ENCODE data around the gene IL17B. TPM values are rescaled to one million over a fixed set of nuclear protein-coding genes. Genes with fewer than 3 reads are reported as not detected.

IL17B gene
- total RNA-seq, 2 experiments from 2014 or later: not detected

- Mint-ChIP-seq H3K9me3 (no peaks in the 10 kb centered on the region), H3K4me1 (no peaks in the 10 kb centered on the region), H3K36me3 (ENCODE audit: low read depth) (no peaks in the 10 kb centered on the region), H3K27ac (no peak overlapping the region), H3K4me3 (no peak overlapping the region), H3K27me3 (no peaks in the 10 kb centered on the region)
- DNase-seq: no peak
- POLR2A ChIA-PET: no interaction called here
- CTCF ChIA-PET: no interaction called here
These were observed 32.8 kb upstream of the IL17B start for GRCh38 chr5:149411738-149412519.

- POLR2A ChIA-PET: no interaction called here
- no peaks in the 10 kb centered on the region for H3K27me3 Mint-ChIP-seq
- H3K36me3 Mint-ChIP-seq (ENCODE audit: low read depth): no peaks in the 10 kb centered on the region
- H3K9me3 Mint-ChIP-seq: no peaks in the 10 kb centered on the region
- H3K4me1 Mint-ChIP-seq: no peaks in the 10 kb centered on the region
- H3K4me3 Mint-ChIP-seq: no peak overlapping the region
- H3K27ac Mint-ChIP-seq: no peak overlapping the region
- no peak for DNase-seq
- CTCF ChIA-PET: no interaction called here
These were observed 31.8 kb upstream of the IL17B start for GRCh38 chr5:149410721-149411432.

GRCh38 chr5:149410071-149410470 lies 31.0 kb upstream of the IL17B start:
- Mint-ChIP-seq H3K27me3 (no peaks in the 10 kb centered on the region), H3K4me1 (no peaks in the 10 kb centered on the region), H3K27ac (no peak overlapping the region), H3K4me3 (no peak overlapping the region), H3K36me3 (ENCODE audit: low read depth) (no peaks in the 10 kb centered on the region), H3K9me3 (no peaks in the 10 kb centered on the region)
- POLR2A ChIA-PET: no interaction called here
- CTCF ChIA-PET: interaction anchor here (1.2 to 2.2 kb wide), 3 partner anchors 10 to 42 kb away, joined by 4 to 5 read pairs (median 4); no protein-coding TSS in a partner anchor
- no peak for DNase-seq

GRCh38 chr5:149409268-149409948 lies 30.3 kb upstream of the IL17B start:
- no peaks in the 10 kb centered on the region for H3K36me3 Mint-ChIP-seq (ENCODE audit: low read depth)
- no peaks in the 10 kb centered on the region for H3K27me3 Mint-ChIP-seq
- ChIA-PET POLR2A (no interaction called here), CTCF (interaction anchor here (1.2 to 2.2 kb wide), 3 partner anchors 9 to 42 kb away, joined by 4 to 5 read pairs (median 4); no protein-coding TSS in a partner anchor)
- H3K4me3 Mint-ChIP-seq: no peak overlapping the region
- no peak overlapping the region for H3K27ac Mint-ChIP-seq
- no peaks in the 10 kb centered on the region for H3K4me1 Mint-ChIP-seq
- H3K9me3 Mint-ChIP-seq: no peaks in the 10 kb centered on the region
- DNase-seq: no peak

- Mint-ChIP-seq H3K4me1 (no peaks in the 10 kb centered on the region), H3K4me3 (no peak overlapping the region), H3K9me3 (no peaks in the 10 kb centered on the region), H3K36me3 (ENCODE audit: low read depth) (no peaks in the 10 kb centered on the region), H3K27ac (no peak overlapping the region), H3K27me3 (no peaks in the 10 kb centered on the region)
- ChIA-PET POLR2A (no interaction called here), CTCF (interaction anchor here (1.2 to 2.2 kb wide), 3 partner anchors 8 to 41 kb away, joined by 4 to 5 read pairs (median 4); no protein-coding TSS in a partner anchor)
- no peak for DNase-seq
These were observed 29.4 kb upstream of the IL17B start for GRCh38 chr5:149408252-149409099.

- H3K27me3 Mint-ChIP-seq: no peaks in the 10 kb centered on the region
- ChIA-PET CTCF (interaction anchor here (2.2 kb wide), 1 partner anchor 27 kb away, joined by 5 read pairs; no protein-coding TSS in a partner anchor), POLR2A (no interaction called here)
- no peak for DNase-seq
- no peaks in the 10 kb centered on the region for H3K4me1 Mint-ChIP-seq
- H3K4me3 Mint-ChIP-seq: no peak overlapping the region
- no peaks in the 10 kb centered on the region for H3K9me3 Mint-ChIP-seq
- no peaks in the 10 kb centered on the region for H3K36me3 Mint-ChIP-seq (ENCODE audit: low read depth)
- no peak overlapping the region for H3K27ac Mint-ChIP-seq
These were observed 28.5 kb upstream of the IL17B start for GRCh38 chr5:149407323-149408251.

GRCh38 chr5:149406979-149407306 lies 27.9 kb upstream of the IL17B start:
- Mint-ChIP-seq H3K9me3 (no peaks in the 10 kb centered on the region), H3K4me1 (no peaks in the 10 kb centered on the region), H3K27ac (no peak overlapping the region), H3K36me3 (ENCODE audit: low read depth) (no peaks in the 10 kb centered on the region), H3K4me3 (no peak overlapping the region), H3K27me3 (peaks cover 2% of the 10 kb centered on the region)
- CTCF ChIA-PET: no interaction called here
- POLR2A ChIA-PET: no interaction called here
- DNase-seq: no peak

- Mint-ChIP-seq H3K4me3 (no peak overlapping the region), H3K9me3 (no peaks in the 10 kb centered on the region), H3K36me3 (ENCODE audit: low read depth) (no peaks in the 10 kb centered on the region), H3K27ac (no peak overlapping the region), H3K4me1 (no peaks in the 10 kb centered on the region), H3K27me3 (peaks cover 2% of the 10 kb centered on the region)
- ChIA-PET CTCF (interaction anchor here (0.9 kb wide), 1 partner anchor 101 kb away, joined by 3 read pairs; no protein-coding TSS in a partner anchor), POLR2A (no interaction called here)
- no peak for DNase-seq
These were observed 27.3 kb upstream of the IL17B start for GRCh38 chr5:149406203-149406978.

GRCh38 chr5:149405550-149406202 lies 26.6 kb upstream of the IL17B start:
- Mint-ChIP-seq H3K27me3 (peaks cover 2% of the 10 kb centered on the region), H3K9me3 (no peaks in the 10 kb centered on the region), H3K4me1 (no peaks in the 10 kb centered on the region), H3K27ac (no peak overlapping the region), H3K4me3 (no peak overlapping the region), H3K36me3 (ENCODE audit: low read depth) (no peaks in the 10 kb centered on the region)
- no peak for DNase-seq
- ChIA-PET CTCF (interaction anchor here (0.9 kb wide), 1 partner anchor 102 kb away, joined by 3 read pairs; no protein-coding TSS in a partner anchor), POLR2A (no interaction called here)

GRCh38 chr5:149404746-149405549 lies 25.9 kb upstream of the IL17B start:
- DNase-seq: no peak
- H3K9me3 Mint-ChIP-seq: no peaks in the 10 kb centered on the region
- H3K27ac Mint-ChIP-seq: no peak overlapping the region
- POLR2A ChIA-PET: interaction anchor here (0.5 to 0.8 kb wide), 2 partner anchors 15 to 136 kb away, joined by 3 read pairs; no protein-coding TSS in a partner anchor
- no peaks in the 10 kb centered on the region for H3K4me1 Mint-ChIP-seq
- H3K27me3 Mint-ChIP-seq: peaks cover 2% of the 10 kb centered on the region
- CTCF ChIA-PET: interaction anchor here (0.9 to 1.1 kb wide), 2 partner anchors 35 to 102 kb away, joined by 3 read pairs; no protein-coding TSS in a partner anchor
- H3K36me3 Mint-ChIP-seq (ENCODE audit: low read depth): no peaks in the 10 kb centered on the region
- H3K4me3 Mint-ChIP-seq: no peak overlapping the region
